ENCODE data around the gene UBE2H.

UBE2H gene

DNA sequence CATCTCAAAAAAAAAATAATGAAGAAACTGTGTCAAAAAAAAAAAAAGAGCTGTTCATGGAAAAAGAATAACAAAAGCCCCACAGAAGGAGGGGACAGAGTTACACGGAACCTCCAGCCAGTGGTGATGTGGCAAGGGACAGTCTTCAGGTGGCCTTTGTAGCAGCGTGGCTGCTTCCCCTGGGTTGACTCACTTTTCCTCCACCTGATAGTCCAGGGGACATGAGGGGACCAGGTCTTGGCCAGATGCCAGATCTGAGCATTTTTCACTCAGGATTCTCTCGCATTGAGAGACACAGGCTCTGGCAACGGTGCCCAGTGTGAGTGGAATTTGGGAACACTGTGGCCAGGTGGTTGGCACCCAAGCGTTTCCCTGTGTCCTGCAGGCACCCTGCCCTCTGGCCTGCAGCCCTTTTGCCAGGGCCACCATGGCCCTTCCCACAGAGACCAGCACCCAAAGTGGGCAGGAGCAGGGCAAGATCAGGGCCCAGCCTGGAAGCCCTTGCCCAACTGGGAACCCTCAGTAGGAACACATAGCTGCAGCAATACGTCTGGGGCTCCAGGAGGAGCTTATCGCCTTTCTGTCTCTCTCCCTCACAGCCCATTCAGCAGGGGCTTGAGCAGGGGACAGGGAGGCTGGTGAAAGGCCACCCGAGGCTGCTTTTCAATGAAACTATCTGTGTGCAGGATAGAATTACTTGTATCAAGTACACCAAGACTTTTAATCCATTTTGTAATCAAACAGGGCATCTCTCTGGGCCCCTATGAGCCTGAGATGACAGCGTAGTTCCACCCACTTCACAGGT, 159.1 kb downstream of the UBE2H start:
- no peak for DNase-seq (ENCODE audit: low read depth)
- TF ChIP-seq, protein P1, sequence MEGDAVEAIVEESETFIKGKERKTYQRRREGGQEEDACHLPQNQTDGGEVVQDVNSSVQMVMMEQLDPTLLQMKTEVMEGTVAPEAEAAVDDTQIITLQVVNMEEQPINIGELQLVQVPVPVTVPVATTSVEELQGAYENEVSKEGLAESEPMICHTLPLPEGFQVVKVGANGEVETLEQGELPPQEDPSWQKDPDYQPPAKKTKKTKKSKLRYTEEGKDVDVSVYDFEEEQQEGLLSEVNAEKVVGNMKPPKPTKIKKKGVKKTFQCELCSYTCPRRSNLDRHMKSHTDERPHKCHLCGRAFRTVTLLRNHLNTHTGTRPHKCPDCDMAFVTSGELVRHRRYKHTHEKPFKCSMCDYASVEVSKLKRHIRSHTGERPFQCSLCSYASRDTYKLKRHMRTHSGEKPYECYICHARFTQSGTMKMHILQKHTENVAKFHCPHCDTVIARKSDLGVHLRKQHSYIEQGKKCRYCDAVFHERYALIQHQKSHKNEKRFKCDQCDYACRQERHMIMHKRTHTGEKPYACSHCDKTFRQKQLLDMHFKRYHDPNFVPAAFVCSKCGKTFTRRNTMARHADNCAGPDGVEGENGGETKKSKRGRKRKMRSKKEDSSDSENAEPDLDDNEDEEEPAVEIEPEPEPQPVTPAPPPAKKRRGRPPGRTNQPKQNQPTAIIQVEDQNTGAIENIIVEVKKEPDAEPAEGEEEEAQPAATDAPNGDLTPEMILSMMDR (conservative IDR thresholded peaks at IDR 0.05; ENCODE audit: low read length): no peak
- H3K4me3 ChIP-seq (ENCODE audit: low read length): no peak overlapping the region

DNA sequence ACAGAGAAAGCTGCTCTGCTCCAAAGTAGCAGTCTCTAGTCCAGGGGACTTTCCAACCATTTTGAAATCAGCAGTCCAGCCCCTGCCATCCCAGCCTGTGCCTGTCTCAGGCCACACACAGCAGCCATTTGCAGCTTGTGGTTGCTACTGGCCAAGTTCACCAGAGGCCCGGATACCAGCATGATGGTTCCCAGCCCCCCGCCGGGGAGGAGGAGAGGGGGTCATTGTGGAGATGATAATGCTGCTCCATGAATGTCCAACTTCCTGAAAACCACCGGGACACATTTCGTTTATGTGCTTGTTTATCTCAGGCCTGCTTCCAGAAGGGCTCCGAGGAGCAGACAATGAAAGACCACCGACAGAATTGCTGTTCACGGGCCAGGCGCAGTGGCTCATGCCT, 160.0 kb downstream of the UBE2H start:
- no peak overlapping the region for H3K4me3 ChIP-seq (ENCODE audit: low read length)
- no peak for DNase-seq (ENCODE audit: low read depth)
- TF ChIP-seq, protein P1 (conservative IDR thresholded peaks at IDR 0.05; ENCODE audit: low read length): no peak

DNA sequence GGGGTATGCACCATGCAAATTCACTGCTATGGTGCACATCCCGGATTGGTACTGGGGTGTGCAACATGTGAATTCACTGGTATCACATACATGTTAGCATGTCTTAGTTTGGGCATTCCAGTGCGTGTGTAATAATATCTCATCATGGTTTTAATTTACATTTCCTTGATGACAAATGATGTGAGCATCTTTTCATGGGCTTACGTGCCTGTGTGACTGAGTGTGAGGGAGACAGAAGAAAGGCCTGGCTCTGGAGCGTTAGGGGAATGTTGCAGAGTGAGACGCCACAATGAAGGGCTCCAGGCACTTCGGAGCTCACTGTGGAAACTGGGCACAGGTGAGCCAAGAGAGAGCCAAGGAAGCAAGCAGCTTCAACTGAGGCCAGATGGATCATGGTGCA, 162.6 kb downstream of the UBE2H start:
- TF ChIP-seq, protein P1 (conservative IDR thresholded peaks at IDR 0.05; ENCODE audit: low read length): no peak
- H3K4me3 ChIP-seq (ENCODE audit: low read length): no peak overlapping the region
- DNase-seq (ENCODE audit: low read depth): peak; percentile 30

DNA sequence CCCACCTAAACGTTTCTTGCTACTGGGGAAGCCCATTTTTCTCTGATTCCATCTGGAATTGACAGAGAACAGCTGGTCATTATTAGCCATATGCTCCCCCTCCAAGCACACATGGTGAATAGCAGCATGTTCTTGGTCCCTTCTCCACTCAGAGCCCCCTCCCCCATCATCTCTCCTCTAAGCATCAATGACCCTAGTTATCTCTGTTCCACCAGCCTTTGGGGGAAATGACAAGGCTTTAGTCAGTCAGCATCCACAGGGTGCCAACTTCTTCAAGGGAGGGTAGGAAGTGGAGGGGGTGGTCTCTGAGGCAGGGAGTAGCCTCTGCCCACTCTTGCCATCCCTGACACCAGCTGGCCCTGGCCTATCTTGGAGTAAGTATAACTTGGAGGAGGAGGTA, 163.1 kb downstream of the UBE2H start:
- no peak overlapping the region for H3K4me3 ChIP-seq (ENCODE audit: low read length)
- TF ChIP-seq, protein P1 (conservative IDR thresholded peaks at IDR 0.05; ENCODE audit: low read length): no peak
- DNase-seq (ENCODE audit: low read depth): no peak

DNA sequence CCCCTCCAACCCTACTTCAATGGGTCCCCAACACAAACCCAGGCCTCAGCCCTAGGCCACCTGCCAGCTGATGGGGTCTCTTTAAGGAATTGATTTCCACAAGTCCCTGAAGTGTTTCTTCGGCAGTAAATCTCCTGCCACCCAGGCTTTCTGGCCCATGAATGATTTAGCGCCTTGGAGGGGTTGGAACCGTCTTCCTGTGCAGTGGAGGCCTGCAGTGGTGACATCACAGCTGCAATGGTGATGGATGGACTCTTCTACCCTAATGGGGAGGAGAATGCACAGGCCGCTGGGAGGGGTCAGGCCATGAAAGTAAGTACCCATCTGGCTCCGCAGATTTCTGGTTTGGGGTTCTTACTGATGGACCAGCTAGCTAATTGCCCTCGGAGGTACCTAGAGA, 163.8 kb downstream of the UBE2H start:
- DNase-seq (ENCODE audit: low read depth): no peak
- TF ChIP-seq, protein P1 (conservative IDR thresholded peaks at IDR 0.05; ENCODE audit: low read length): no peak
- no peak overlapping the region for H3K4me3 ChIP-seq (ENCODE audit: low read length)

DNA sequence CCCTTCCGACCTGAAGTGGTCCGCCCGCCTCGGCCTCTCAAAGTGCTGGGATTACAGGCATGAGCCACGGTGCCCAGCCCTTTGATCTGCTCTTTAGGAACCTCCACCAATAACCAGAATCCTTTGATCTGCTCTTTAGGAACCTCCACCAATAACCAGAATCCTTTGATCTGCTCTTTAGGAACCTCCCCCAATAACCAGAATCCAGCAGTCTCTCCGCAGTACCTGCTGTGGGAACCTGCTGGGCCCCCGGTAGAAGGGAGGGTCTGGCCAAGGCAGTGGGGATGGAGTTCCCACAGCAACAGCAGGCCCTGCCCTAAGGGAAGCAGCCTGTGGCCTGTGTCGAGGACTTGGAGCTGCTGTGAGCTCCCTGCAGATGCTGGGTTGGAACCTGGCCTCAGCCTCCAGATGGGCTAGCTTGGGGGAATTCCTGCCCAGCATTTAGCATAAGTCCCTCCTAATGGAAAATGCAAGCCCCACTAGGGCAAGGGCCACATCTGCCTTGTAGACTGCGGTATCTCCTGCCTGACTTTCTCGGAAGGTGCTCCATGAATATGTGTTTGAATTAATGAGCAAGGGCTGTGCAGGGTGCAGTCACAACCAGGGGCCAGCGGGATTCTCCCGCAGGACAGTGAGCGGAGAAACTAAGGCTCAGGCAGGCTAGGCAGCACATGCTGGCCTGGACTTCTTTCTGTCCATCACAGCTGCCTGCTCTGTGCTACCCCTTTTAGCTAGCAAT, 165.8 kb downstream of the UBE2H start:
- no peak for DNase-seq (ENCODE audit: low read depth)
- no peak overlapping the region for H3K4me3 ChIP-seq (ENCODE audit: low read length)
- TF ChIP-seq, protein P1 (conservative IDR thresholded peaks at IDR 0.05; ENCODE audit: low read length): no peak

Data from AG10803 (cell line).